GM19240 (cell line): Measurements from ENCODE around the gene NACA.
"Not testable (repeated sequence)": the region's sequence is repeated elsewhere in the genome, so short reads cannot be mapped to it uniquely, and the experiment has no call there.

Source experiments
- DNase-seq: peaks from one replicate; pipeline ENCODE4 v3.0.0; 2011; ENCODE audit warnings: low spot score; ENCODE audit not compliant: insufficient read length

Gene NACA

DNA sequence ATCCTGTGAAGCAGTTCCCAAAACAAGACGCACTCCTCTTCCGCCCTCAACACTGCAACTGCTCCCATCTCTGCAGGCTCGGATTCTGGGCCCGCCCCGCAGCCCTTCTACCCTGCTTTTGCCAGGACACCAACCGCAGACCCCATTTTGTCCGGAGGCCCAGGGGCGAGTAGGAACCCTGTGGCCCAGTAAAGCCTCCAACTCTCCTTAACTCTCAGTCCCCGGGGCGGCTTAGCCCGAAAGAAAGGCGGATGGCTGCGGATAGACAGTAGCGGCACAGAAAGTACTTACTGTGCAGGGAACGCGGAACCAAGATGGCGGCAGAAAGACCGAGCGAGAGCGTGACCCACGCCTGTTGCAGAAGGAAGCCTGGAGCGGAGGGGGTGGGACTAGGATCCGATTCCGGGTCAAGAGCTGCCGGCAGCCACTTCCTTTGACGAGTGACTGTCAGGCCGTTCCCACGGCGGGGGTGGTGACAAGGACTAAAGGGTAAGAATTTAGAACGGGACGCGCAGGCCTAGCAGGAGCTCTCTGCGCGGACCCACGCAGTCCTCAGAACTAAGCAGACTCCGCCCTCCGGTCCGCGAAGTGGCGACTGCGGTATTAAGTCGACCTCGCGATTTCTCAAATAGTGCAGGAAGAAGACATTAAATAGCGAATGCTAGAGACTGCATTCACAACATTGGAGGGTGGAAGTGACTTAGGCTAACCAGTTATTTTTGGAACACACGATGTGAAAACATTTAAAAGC lies at the start of gene NACA:
NACA (minus strand) TSS at position 328 of the 751 bp plus-strand sequence. CDS start 778 bp downstream, outside the sequence.
- DNase-seq: peak; percentile 98

DNA sequence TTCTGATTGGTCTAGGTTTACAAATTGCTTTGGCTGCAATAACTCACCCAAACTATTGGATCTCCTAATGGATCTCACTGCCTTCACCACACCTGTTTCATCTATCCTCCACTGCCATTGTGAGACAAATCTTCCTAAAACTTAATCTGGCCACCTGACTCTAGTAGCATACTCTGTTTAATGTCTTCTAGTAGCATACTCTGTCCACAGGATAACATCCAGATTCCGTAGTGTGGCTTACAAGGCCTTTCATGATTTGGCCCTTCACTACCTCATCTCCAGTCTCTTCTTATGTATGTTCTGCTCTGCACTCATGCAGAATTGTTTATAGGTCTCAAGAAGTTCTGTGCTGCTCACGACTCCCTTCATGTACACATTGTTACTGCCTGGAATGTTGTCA lies 48.0 kb upstream of the NACA start:
- DNase-seq: no peak

DNA sequence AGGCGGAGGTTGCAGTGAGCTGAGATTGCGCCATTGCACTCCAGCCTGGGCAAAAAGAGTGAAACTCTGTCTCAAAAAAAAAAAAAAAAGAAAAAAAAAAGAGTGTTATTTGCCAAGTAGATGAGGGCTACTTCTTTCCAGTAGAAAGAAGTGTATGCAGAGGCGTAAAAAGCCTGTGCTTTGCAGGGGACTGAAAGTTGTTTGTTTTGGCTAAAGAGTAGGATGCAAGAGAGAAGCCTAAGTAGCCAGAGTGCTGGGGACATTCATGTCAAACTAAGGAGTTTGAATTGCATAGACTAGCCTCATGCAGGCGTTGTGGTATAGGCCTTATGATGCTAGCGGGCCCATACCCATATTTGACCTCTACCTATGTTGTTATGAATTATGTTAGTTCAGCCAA lies 47.5 kb upstream of the NACA start:
- DNase-seq: no peak

DNA sequence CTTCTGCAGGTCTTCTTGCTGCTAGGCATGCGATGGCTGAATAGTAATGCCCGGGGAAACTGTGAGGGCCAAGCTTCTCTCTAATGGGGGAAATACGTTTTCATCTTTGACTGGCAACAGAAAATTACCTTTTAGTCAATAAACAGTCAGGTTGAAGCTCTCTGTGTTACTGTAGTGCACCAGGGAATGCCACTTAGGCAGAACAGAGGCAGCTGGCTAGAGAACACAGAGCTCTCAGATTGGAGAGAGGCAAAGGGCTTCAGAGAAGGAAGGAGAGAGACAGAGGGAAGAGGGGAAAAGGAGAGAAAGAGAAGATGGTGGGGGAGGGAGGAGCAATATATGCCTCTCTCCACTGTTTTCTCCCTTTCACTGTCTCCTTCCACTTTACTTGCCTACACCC lies 44.8 kb upstream of the NACA start:
- no peak for DNase-seq

DNA sequence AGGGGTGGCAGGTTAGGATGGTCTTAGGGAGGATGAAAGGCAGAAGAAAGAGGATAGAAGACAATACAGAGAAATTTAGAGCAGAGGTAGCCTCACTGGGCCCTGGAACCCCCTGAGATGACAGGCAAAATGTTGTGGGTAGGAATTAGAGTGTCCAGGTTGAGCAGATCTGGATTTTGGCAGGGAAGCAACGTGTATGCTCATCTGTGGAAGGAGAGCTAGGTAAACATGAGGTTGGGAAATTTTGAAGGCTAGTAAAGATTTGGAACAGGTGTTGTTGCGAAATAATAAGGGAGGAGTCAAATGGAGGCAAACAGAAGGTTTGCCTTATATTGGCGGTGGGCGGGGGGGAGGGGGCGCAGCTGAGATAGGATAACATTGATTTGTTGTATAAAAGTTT lies 43.3 kb upstream of the NACA start:
- no peak for DNase-seq

DNA sequence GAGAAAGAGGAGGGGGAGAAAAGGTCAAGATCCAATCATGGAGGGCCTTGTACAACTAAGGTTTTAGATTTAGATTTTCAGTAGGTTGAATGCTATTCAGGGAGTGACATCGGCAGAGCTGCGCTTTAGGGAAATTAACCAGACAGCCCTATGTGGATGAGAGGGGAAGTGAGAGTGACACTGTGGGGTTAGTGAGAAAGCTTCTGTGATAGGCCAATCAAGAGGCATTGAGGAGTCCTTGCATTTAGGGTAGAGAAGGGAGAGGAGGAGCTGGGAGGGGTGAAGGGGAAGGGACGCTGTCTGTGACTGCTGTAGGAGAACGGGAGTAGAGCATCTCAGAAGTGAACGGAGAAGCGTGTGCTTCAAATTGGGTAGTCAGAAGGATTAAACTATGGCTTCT lies 41.4 kb upstream of the NACA start:
- peak; percentile 24 for DNase-seq

DNA sequence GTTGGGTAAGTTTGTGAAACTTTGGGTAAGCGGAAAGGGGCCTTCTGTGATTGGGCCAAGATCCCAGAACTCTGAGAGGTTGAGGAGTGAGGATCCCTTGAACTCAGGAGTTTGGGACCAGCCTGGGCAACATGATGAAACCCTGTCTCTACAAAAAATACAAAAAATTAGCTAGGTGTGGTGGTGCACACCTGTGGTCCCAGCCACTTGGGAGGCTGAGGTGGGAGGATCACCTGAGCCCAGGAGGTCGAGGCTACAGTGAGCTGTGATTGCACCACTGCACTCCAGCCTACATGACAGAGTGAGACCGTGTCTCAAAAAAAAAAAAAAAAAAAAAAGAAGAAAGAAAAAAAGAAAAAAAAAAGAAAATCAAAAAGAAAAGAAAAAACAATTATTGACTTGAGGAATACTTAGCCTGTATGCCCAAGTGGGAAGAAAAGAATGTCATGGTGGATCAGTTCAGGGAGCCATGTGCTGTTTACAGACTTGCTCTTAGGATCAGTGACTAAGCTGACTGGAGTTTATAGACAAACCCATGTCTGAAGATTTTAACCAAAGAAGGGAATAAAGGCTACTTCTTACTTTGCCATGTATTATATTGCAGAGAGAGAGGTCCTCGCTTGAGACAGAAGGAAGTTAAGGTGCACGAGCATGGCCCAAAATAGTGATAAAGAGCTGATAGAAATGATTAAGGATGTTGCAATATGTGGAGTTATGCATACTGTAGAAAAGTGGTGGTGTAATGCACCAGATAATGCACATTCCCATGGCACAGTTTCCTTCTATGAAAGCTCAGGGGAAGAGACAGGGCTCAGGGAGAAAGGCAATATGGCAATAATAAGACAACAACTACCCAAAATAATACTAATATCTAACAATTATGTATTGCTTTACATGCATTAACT lies 38.9 kb upstream of the NACA start:
- no peak for DNase-seq

DNA sequence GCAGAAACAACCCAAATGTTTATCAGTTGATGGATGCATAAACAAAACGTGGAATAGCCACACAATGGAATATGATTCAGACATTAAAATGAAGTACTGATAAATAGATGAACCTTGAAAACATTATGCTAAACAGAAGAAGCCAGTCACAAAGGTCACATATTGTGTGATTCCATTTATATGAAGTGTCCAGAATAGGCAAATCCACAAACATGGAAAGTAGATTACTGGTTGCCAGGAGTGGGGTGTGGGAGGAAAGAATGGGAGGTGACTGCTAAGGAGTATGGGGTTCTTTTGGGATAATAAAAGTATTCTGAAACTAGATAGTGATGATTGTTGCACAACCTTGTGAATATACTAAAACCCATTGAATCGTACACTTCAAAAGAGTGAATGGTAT lies 36.7 kb upstream of the NACA start:
- no peak for DNase-seq

DNA sequence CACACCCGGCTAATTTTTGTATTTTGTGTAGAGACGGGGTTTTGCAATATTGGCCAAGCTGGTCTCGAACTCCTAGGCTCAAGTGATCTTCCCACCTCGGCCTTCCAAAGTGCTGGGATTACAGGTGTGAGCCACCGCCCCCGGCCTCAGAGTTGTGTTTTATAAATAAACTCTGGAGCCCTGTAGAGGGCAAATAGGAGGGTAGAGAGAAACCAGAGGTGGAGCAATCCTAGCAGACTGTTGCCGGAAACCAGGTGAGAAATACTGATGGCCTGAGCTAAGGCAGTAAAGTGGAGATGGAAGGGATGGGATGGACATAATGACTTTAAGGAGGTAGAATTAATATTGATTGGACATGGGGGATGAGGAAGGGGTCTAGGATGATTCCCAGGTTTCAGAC lies 35.4 kb upstream of the NACA start:
- DNase-seq: no peak

DNA sequence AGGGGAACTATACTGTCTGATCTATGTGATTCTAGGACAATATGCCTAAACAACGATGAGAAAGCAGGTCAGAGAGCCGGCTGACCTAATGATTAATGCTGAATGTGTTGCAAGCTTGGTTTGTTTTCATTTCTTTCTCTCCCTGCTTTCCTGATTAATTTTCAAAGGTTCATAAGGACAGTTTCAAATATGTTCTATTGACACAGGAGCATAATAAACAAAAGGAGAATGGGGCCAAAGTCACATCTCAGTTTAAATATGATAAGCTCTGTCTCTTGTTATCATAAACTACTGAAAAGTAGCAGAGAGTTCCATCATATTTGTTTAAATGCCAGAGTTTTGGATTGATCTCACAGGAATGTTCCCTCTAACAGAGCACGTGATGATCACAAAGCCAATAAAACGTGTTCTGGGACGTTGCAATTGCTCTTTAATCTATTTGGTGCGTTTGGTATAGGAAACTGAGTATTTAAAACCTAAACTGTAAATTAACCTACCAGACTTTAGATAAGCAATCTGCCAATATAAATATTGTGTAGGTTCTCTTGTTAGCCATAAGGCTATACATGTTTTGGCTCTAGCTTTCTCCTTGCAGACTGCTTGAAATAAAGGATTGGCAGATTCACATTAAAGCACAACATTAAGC lies 34.3 kb upstream of the NACA start:
- DNase-seq: no peak

DNA sequence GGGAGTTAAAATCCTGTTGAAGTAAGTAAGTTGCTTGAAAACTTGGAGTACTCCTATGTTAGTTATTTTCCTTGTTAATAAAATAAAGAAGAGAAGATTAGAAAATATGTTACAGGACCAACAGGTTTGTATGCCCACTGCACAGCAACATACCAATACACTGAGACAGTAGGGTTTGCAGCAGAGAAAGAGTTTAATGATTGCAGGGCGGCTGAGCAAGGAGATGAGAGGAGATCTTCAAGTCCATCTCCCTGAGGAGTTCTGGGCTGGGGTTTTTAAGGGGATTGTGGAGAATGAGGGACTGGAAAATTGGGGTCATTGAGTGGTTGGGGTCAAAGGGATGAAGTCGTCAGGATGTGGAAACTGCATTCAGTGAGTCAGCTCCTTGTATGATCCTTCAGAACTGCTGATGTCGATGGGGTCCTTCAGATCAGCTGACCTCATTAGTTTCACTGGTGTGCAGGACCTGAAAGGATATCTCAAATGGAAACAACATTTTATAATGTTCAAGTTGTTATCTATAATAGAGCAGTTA lies 33.7 kb upstream of the NACA start:
- DNase-seq: no peak

DNA sequence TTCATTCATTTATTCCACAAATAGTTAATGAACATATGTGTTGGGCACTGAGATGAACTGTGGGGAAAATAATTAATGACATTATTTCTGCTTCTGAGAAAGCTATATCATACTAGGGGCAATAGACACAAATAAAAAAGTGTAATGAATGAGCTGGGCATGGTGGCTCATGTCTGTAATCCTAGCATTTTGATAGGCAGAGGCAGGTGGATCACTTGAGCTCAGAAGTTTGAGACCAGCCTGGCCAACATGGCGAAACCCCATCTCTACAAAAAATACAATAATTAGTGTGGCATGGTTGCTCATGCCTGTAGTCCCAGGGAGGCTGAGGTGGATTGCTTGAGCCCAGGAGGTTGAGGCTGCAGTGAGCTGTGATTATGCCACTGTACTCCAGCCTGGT lies 32.9 kb upstream of the NACA start:
- not testable (repeated sequence) for DNase-seq

DNA sequence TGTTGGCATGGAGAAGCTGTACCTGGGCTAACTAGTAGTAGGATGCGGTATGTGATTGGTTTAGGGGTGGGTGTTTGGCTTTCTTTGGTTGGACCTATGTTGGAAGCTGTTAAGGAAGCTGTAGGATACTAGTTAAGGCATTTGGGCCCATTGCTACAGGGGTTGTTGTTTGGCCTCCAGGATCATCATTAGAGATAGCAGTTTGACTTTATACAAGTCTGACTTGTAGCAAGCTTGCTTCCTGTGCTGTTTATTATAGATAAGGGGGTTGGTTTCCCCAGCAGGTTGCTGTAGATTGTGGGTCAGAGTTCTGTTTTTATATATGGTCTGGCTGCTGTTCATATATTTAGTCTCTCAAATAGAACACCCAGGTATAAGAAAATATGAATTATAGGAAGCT lies 28.5 kb upstream of the NACA start:
- DNase-seq: no peak

DNA sequence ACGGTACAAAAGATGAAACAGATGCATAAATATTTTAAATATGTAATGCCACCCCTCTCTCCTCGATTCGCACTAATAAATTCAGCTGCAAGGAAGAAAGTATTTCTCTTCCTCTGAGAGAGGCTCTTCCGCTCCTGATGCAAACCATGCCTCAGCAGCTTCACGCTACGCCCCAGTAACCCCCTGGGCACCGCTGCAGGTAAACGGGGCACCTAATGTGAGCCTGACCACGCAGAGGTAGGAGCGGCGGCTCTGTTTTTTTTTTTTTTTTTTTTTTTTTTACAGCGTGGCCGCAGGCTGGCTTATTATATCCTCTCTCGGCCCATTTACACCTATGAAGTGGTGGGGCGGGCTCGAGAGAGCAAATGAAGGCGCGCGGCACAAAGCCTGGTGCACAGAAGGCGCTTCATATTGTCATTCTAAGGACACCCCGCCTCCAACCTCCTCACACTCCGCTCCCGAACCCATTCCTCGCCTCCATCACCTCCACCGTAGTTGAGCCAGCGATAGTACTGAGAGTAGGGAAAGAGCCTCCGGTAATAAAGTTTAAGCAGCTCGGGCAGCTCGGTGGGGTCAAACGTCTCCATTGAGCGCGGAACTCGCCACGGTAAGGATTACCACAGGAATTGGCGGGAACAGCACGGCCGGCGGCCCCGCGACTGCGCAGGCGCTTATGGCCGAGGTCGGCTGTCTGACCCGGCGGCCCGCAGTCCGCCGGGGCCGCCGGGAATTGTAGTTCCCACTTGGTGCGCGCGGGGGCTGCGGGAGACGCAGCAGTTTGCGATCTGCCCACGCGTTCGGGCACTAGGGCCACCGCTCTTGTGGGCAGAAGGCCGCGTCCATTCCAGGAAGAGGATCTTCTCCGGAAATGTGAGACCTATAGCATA lies 26.9 kb upstream of the NACA start, which contains the start of gene PRIM1:
PRIM1 (minus strand) TSS at position 612 of the 887 bp plus-strand sequence; CDS start at position 587, 25 bp downstream.
- peak; percentile 76 for DNase-seq

DNA sequence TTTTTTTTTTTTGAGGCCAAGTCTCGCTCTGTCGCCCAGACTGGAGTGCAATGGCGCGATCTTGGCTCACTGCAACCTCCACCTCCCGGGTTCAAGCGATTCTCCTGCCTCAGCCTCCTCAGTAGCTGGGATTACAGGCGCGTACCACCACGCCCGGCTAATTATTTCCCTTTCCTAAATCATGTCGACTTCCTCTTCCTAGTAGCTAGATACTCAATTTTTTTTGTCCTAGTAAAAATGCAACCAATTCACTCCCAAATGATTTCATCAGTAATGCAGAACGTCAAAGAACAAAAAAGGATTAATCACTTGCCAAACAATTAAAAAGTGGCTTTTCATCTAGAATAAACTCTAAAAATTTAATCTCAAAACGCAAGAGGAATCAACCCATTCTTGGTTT lies 25.5 kb upstream of the NACA start:
- DNase-seq: not testable (repeated sequence)

DNA sequence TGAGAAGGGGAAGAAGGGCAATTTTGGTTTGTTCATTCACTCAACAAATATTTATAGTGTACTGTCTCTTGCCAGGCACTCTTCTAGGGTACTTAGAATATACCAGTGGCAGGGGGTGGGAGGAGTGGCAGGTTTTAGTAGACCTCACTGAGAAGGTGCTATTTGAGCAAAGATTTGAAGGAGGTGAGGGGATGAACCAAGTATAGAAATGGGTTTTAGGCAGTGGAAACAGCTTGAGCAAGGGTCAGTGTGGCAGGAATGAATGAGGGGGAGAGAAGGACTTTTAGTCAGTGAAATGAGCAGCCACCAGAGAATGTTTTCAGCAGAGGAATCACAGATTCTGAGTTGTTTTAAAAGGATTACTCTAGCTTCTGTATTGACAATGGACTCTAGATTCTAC lies 24.8 kb upstream of the NACA start:
- no peak for DNase-seq

DNA sequence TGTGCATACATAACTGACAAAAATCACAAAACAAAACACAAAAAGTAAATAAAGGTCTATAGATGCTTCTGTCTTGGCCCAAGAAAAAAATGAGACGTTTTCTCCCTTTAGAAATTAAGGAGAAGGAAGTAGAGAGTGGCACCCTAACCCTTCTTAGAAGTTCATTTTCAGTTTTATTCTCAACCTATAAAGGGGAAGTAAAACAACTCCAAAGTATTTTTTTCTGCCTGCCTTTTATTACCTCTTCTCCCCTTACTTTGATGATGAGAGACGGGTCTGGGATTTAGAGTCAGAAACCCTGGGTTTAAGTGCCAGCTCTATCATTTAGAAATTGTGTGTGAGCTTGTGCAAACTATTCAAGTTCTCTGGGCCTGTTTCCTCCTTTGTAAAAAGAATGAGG lies 24.3 kb upstream of the NACA start:
- no peak for DNase-seq

DNA sequence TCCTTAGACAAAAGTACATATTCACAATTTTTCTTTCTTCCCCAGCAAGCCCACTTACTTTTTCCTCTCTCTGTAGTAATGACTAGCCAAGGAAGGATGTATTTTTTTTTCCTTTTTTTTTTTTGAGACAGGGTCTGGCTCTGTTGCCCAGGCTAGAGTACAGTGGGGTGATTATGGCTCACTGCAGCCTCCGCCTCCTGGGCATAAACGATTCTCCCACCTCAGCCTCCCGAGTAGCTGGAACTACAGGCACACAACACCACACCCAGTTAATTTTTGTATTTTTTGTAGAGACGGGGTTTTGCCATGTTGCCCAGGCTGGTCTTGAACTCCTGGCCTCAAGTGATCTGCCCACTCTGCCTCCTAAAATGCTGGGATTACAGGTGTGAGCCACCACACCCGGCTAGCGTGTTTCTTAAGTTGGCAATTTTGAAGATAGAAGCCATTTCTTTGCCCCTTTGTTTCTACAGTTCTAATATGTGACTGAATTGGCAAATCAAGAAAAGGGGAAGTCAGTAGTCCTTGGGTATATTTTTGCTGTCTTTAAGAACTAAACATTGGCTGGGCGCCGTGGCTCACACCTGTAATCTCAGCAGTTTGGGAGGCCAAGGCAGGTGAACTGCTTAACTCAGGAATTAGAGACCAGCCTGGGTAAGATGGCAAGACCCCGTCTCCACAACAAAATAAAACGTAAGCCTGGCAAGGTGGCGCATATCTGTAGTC lies 3.2 kb upstream of the NACA start:
- no peak for DNase-seq

DNA sequence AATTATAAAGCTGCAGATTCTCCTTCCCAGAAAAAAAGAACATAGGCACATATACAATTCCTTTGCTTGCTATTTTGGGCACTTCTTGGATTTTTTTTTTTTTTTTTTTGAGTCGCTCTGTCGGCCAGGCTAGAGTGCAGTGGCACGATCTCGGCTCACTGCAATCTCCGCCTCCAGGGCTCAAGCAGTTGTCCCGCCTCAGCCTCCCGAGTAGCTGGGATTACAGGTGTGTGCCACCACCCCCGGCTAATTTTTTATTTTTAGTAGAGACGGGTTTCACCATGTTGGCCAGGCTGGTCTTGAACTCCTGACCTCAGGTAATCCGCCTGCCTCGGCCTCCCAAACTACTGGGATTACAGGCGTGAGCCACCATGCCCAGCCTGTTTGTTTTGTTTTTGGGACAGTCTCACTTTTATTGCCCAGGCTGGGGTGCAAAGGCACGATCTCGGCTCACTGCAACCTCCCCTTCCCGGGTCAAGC lies 1.1 kb upstream of the NACA start:
- DNase-seq: not testable (repeated sequence)

DNA sequence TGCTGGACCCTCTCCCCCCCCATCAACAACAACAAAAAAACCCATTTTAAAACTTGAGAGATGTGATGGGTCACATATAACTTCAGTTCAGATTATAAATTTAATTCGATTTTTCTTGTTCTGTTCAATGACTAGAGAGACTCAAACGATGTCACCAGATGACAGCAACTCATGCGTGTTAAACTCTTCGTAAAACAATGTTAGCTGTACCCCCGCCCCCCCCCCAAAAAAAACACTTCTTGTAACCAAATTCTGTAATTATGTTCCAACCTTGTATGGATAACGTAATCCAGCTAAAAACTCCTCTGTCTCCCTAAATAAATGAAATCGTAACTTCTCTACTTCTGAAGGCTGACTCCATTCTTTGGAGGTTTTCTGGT lies 614 bp upstream of the NACA start:
- no peak for DNase-seq
